Measurements from ENCODE around the gene JPH2. TPM values are rescaled to one million over a fixed set of nuclear protein-coding genes. Genes with fewer than 3 reads are reported as not detected.

JPH2 gene
- total and polyA plus RNA-seq, 9 donors: 0.48 to 27.4 (median 3.0) TPM

DNA sequence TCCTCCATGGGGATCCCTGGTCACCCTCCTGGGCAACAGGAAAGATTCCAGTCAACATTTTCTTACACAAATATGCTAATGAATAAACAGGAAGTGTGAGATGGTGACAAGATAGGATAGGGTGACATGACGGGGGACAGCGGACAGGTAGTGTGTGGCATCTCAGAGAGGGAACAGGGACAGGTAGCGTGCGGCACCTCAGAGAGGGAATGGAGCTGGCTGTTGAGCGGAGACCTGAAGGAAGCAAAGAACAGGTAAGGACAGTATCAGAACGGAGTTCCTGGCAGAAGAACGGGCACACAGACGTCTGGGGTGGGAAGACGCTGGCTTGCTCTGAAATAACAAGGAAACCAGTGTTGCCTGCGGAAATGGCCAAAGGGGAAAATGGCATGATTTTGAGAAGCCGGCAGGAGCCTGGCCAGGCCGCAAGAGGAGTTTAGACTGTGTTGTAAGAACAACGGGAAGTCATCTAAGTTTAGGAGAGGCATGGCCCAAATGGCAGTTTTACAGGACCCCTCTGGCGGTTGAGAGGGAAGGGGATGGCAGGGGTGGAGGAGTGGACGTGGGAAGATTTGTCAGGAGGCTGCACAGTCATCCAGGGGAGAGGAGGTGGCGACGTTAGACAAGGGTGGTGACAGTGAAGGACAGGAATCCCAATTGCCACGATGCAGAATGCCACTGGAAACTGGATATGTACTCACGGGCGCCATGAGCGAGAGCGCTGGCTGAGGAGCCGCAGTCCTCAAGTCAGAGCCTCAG lies 111.6 kb downstream of the JPH2 start:
- TF ChIP-seq, protein P1, sequence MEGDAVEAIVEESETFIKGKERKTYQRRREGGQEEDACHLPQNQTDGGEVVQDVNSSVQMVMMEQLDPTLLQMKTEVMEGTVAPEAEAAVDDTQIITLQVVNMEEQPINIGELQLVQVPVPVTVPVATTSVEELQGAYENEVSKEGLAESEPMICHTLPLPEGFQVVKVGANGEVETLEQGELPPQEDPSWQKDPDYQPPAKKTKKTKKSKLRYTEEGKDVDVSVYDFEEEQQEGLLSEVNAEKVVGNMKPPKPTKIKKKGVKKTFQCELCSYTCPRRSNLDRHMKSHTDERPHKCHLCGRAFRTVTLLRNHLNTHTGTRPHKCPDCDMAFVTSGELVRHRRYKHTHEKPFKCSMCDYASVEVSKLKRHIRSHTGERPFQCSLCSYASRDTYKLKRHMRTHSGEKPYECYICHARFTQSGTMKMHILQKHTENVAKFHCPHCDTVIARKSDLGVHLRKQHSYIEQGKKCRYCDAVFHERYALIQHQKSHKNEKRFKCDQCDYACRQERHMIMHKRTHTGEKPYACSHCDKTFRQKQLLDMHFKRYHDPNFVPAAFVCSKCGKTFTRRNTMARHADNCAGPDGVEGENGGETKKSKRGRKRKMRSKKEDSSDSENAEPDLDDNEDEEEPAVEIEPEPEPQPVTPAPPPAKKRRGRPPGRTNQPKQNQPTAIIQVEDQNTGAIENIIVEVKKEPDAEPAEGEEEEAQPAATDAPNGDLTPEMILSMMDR (IDR thresholded peaks at IDR 0.05): no peak
- TF ChIP-seq POLR2A (IDR thresholded peaks at IDR 0.05): no peak
- TF ChIP-seq EP300 (IDR thresholded peaks at IDR 0.05): no peak
- Histone ChIP-seq H3K4me1 (ENCODE audit: insufficient read depth) (no peaks in the 10 kb centered on the region), H3K27ac (no peak overlapping the region), H3K4me3 (no peak overlapping the region), H3K36me3 (no peaks in the 10 kb centered on the region), H3K9me3 (no peaks in the 10 kb centered on the region), H3K27me3 (no peaks in the 10 kb centered on the region)
- peak in 1 of 5 donors; percentile 11 for DNase-seq
- intact Hi-C loops (cut with DNase I): loop anchor here in 1 of 4 donors (5.0 kb wide), 1 partner anchor 328 kb away; no protein-coding TSS in a partner anchor
- 87 to 90% (median 87%) methylated on average over 23 of the region's 23 CpGs for WGBS, 3 donors

DNA sequence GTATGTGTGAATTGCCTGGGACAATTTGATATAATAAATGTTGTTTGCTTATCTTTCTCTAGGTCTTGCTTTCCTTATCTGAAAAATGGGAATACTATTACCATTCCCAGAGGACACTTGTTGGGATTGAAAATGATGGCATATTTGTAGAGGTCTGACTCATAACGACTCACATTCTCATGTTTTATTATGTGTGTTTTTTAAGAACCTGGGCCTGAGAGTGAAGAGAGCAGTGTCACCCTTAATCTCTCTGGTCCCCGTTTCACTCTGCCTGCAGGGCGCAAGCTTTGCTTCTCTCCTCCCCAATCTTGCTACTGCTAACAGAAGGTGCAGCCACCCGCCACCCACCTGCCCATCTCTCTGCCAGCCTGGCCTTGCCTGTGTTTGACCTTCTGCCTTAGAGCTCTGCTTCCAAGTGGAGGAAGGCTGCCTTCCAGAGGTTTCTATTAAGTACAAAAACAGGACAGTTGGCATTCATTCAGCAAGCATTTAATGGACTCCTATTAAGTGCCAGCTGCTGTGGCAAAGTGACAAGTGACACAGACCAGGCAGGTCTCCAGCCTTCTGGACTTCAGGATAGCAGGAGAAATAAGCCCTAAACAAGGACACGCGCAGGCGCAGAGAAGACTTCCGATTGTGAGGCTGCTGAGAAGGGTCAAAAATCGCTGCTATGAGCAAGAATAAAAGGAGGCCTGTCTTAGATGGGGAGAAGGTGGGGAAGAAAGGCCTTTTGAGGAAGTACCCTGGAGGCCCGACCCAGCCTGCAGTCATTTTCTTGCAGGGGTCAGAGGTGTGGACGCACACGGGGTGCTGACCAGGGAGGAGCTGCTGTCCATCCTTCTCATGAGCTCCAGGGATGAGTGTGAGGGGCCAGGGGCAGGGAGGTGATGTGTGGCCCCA lies 112.5 kb downstream of the JPH2 start:
- peak in 1 of 5 donors; percentile 8 for DNase-seq
- H3K4me1 ChIP-seq (ENCODE audit: insufficient read depth): no peaks in the 10 kb centered on the region
- H3K4me3 ChIP-seq: no peak overlapping the region
- 75 to 77% (median 77%) methylated on average over 12 of the region's 12 CpGs for WGBS, 3 donors
- TF ChIP-seq EP300 (IDR thresholded peaks at IDR 0.05) (no peak), POLR2A (IDR thresholded peaks at IDR 0.05) (no peak)
- TF ChIP-seq, protein P1 (IDR thresholded peaks at IDR 0.05): no peak
- no peaks in the 10 kb centered on the region for H3K36me3 ChIP-seq
- intact Hi-C loops (cut with DNase I): loop anchor here in 1 of 4 donors (5.0 kb wide), 1 partner anchor 327 kb away; no protein-coding TSS in a partner anchor
- no peaks in the 10 kb centered on the region for H3K9me3 ChIP-seq
- H3K27me3 ChIP-seq: no peaks in the 10 kb centered on the region
- no peak overlapping the region for H3K27ac ChIP-seq

DNA sequence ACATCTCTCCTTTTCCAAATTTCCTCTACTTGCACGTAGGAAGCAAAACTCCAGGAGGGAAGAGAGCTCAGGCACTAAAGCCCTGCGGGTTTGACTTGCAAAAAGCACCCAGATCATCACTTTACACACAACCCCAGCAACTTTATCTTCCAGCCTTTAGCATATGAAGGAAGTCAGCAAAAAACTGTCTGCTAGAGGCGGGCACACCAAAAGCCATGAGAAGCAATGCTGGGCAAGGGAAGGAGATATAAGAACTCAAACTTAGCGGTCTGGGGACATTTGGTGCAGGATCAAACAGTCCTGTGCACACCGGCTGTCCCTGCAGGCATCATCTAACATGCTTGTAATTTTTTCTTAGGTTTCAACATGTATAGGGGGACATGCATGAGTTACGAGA lies 113.3 kb downstream of the JPH2 start:
- no peaks in the 10 kb centered on the region for H3K27me3 ChIP-seq
- H3K36me3 ChIP-seq: no peaks in the 10 kb centered on the region
- no peak overlapping the region for H3K4me3 ChIP-seq
- intact Hi-C loops (cut with DNase I): no loop called here
- peak in 1 of 5 donors; percentile 1 for DNase-seq
- no peaks in the 10 kb centered on the region for H3K4me1 ChIP-seq (ENCODE audit: insufficient read depth)
- TF ChIP-seq POLR2A (IDR thresholded peaks at IDR 0.05) (no peak), EP300 (IDR thresholded peaks at IDR 0.05) (no peak)
- TF ChIP-seq, protein P1 (IDR thresholded peaks at IDR 0.05): no peak
- H3K9me3 ChIP-seq: no peaks in the 10 kb centered on the region
- H3K27ac ChIP-seq: no peak overlapping the region
- WGBS, 3 donors: 60 to 72% (median 61%) methylated on average over 6 of the region's 6 CpGs

DNA sequence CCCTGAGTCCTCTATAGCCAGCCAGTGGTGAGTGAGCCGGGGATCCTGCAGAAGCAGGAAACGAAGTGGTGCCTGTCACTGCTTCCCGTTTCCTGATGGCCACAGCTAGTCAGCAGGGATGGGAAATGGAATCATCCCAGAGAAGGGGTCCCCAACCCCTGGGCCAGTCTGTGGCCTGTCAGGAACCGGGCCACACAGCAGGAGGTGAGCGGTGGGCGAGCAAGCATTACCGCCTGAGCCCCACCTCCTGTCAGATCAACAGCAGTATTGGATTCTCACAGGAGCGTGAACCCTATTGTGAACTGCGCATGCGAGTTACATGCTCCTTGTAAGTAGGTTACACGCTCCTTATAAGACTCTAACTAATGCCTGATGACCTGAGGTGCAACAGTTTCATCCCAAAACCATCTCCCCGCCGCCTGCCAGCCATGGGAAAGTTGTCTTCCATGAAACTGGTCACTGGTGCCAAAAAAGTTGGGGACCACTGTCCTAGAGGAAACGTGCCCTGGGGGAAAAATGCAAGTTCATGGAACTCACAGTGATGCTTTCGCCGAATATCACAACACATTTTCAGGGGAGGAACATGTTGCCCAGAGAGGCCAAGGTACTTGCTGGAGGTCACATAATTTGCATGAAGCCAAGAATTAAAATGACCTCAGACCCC lies 113.8 kb downstream of the JPH2 start:
- intact Hi-C loops (cut with DNase I): no loop called here
- Histone ChIP-seq H3K4me1 (ENCODE audit: insufficient read depth) (no peaks in the 10 kb centered on the region), H3K27me3 (no peaks in the 10 kb centered on the region), H3K4me3 (no peak overlapping the region), H3K27ac (no peak overlapping the region), H3K36me3 (no peaks in the 10 kb centered on the region), H3K9me3 (no peaks in the 10 kb centered on the region)
- peak in 1 of 5 donors; percentile 7 for DNase-seq
- WGBS, 3 donors: 57 to 61% (median 58%) methylated on average over 16 of the region's 16 CpGs
- TF ChIP-seq, protein P1 (IDR thresholded peaks at IDR 0.05): no peak
- TF ChIP-seq POLR2A (IDR thresholded peaks at IDR 0.05) (no peak), EP300 (IDR thresholded peaks at IDR 0.05) (no peak)
